ENCODE measurements around the gene ZBTB20. TPM values are rescaled to one million over a fixed set of nuclear protein-coding genes. Genes with fewer than 3 reads are reported as not detected.

The ZBTB20 gene
- total and polyA plus RNA-seq, 12 donors, result 0.57 to 105 (median 86.8) TPM

- no peak overlapping the region for H3K4me3 ChIP-seq
- peaks cover 0 to 6% (median 0%) of the 10 kb centered on the region in 11 donors for H3K9me3 ChIP-seq
- H3K4me1 ChIP-seq, result peaks cover 0 to 4% (median 0%) of the 10 kb centered on the region in 9 donors
- no peak for ATAC-seq
- no peaks in the 10 kb centered on the region for H3K27me3 ChIP-seq
- no peak overlapping the region for H3K27ac ChIP-seq
- TF ChIP-seq CTCF (IDR thresholded peaks at IDR 0.05), result no peak
- intact Hi-C loops (cut with DNase I), result loop anchor here in 1 of 10 donors (10.0 kb wide), 1 partner anchor 173 kb away; no protein-coding TSS in a partner anchor
- 96 to 97% methylated on average over 4 of the region's 4 CpGs for WGBS, 2 donors
- DNase-seq, result no peak
- H3K36me3 ChIP-seq, result peaks cover 0 to 17% (median 0%) of the 10 kb centered on the region in 9 donors
Observed at GRCh38 chr3:114327665-114328064, 819.4 kb downstream of the ZBTB20 start.

GRCh38 chr3:114323546-114324254 is 823.4 kb downstream of the ZBTB20 start:
- DNase-seq (no peak), ATAC-seq (no peak)
- intact Hi-C loops (cut with DNase I), result loop anchor here in 1 of 10 donors (10.0 kb wide), 1 partner anchor 169 kb away; no protein-coding TSS in a partner anchor
- peaks cover 0 to 14% (median 7%) of the 10 kb centered on the region in 9 donors for H3K4me1 ChIP-seq
- no peak for TF ChIP-seq CTCF (IDR thresholded peaks at IDR 0.05)
- WGBS, 2 donors, result 95 to 97% methylated on average over 3 of the region's 3 CpGs
- H3K9me3 ChIP-seq, result no peaks in the 10 kb centered on the region
- H3K27me3 ChIP-seq, result no peaks in the 10 kb centered on the region
- peaks cover 0 to 17% (median 0%) of the 10 kb centered on the region in 9 donors for H3K36me3 ChIP-seq
- peak overlapping the region in 1 of 10 donors; percentile 17 for H3K27ac ChIP-seq
- no peak overlapping the region for H3K4me3 ChIP-seq

GRCh38 chr3:114320246-114320645 is 826.8 kb downstream of the ZBTB20 start:
- WGBS, 2 donors, result 58 to 61% methylated on average over 1 of the region's 1 CpG
- intact Hi-C loops (cut with DNase I), result loop anchor here in 1 of 10 donors (10.0 kb wide), 1 partner anchor 165 kb away; no protein-coding TSS in a partner anchor
- Histone ChIP-seq H3K27me3 (no peaks in the 10 kb centered on the region), H3K36me3 (peaks cover 0 to 22% (median 0%) of the 10 kb centered on the region in 9 donors), H3K27ac (no peak overlapping the region), H3K9me3 (no peaks in the 10 kb centered on the region), H3K4me1 (peaks cover 0 to 14% (median 6%) of the 10 kb centered on the region in 9 donors), H3K4me3 (no peak overlapping the region)
- ATAC-seq (no peak), DNase-seq (no peak)
- TF ChIP-seq CTCF (IDR thresholded peaks at IDR 0.05), result no peak

DNA sequence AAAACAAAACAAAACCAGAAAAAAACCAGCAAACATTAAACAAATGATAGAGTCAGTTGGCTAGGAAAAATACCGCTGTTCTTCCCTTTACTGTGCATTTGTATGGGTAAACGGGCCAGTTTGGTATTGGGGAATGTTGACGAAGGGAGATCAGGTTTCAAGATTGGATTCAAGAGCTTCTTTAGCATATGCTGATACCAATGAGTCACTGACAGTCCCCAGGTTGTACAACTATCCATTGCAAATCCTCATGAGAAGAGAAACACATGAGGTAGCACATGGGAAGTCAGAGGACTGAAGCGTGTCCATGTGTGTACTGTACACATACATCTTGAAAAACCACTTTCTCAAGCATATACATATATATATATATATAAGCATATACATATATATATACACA is 827.6 kb downstream of the ZBTB20 start:
- TF ChIP-seq CTCF (IDR thresholded peaks at IDR 0.05), result no peak
- 83 to 86% methylated on average over 4 of the region's 4 CpGs for WGBS, 2 donors
- ATAC-seq (no peak), DNase-seq (no peak)
- Histone ChIP-seq H3K4me3 (no peak overlapping the region), H3K27me3 (no peaks in the 10 kb centered on the region), H3K9me3 (no peaks in the 10 kb centered on the region), H3K27ac (no peak overlapping the region), H3K36me3 (peaks cover 0 to 18% (median 0%) of the 10 kb centered on the region in 9 donors), H3K4me1 (peaks cover 0 to 14% (median 6%) of the 10 kb centered on the region in 9 donors)
- intact Hi-C loops (cut with DNase I), result no loop called here

All from heart right ventricle (tissue), 16 donors.